HG03354 (cell line): ENCODE results near the gene MAP4K5.

ENCODE experiments used
- ATAC-seq: cut with Tn5 transposase; IDR thresholded peaks from one replicate; pipeline ENCODE4 v1.9.1; 2021; ENCODE audit warnings: mild to moderate bottlenecking; ENCODE audit not compliant: unreplicated experiment, poor library complexity, severe bottlenecking

Gene MAP4K5

DNA sequence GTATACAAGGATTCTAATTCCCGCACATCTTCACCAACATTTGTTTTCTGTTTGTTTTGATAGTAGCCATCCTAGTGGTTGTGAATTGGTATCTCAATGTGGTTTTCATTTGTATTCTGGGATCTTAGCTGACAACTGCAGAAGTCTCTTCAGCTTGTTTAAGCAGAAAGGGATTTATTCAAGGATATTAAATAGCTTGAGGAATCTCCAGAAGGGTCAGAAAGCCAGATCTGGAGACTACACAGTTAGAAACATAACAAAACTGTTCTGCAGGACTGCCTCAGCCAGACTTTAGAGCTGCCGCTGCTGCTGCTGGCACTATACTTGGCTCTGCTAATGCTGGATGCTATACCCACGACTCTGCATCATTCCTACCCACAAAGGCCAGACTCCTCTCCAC, 122.3 kb downstream of the MAP4K5 start:
- no peak for ATAC-seq

GRCh38 chr14:50407111-50407812, 125.1 kb downstream of the MAP4K5 start:
- no peak for ATAC-seq

- ATAC-seq, result peak; percentile 58
Measured at GRCh38 chr14:50403419-50403818, 128.9 kb downstream of the MAP4K5 start.

DNA sequence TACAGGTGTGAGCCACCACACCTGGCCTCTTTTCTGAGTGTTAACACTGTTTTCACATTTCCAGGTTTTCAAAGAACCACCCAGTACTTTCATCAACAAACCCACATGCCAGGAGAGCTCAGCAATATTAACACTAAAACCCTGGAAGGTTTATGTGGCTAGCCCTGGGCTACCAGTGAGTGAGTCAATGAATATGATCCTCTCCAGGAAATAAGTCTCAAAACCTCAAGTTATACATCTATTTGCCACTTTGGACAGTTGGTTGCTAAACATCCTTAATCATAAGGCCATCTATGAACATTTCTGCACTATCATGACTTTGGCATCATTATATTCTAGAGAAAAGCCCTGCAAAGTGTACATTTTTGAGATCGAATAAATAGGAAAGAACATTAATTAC, 129.4 kb downstream of the MAP4K5 start:
- no peak for ATAC-seq

GRCh38 chr14:50400461-50400860, 131.9 kb downstream of the MAP4K5 start:
- ATAC-seq, result no peak

DNA sequence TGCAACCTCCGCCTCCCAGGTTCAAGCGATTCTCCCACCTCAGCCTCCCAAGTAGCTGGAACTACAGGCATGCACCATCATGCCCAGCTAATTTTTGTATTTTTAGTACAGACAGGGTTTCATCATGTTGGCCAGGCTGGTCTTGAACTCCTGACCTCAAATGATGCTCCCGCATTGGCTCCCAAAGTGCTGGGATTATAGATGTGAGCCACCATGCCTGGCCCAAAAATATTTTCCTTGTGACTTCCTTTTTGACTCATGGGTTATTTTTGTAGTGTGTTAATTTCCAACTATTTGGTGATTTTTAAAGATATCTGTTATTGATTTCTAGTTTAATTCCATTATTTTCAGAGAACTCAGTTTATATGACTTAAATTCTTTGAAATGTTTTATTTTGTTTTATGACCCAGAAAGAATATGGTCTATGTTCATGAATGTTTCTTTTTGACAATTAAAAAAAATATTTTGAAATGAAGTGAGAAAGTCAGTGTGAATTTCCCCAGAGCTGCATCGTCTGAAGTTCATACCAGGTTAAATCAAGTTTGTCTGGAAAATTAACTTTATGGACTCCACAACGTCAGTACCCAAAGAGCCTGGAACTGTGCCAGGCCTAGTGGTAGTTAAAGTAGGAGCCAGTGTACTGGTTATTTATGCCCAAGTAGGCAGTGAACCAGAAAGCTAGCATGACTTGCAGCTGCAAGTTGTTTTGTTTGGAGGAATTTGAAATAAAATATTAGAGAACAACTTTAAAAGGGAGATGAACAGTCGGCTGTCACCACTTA, 132.9 kb downstream of the MAP4K5 start:
- ATAC-seq, result no peak

- ATAC-seq, result no peak
Measured at GRCh38 chr14:50398189-50398580, 134.2 kb downstream of the MAP4K5 start.

DNA sequence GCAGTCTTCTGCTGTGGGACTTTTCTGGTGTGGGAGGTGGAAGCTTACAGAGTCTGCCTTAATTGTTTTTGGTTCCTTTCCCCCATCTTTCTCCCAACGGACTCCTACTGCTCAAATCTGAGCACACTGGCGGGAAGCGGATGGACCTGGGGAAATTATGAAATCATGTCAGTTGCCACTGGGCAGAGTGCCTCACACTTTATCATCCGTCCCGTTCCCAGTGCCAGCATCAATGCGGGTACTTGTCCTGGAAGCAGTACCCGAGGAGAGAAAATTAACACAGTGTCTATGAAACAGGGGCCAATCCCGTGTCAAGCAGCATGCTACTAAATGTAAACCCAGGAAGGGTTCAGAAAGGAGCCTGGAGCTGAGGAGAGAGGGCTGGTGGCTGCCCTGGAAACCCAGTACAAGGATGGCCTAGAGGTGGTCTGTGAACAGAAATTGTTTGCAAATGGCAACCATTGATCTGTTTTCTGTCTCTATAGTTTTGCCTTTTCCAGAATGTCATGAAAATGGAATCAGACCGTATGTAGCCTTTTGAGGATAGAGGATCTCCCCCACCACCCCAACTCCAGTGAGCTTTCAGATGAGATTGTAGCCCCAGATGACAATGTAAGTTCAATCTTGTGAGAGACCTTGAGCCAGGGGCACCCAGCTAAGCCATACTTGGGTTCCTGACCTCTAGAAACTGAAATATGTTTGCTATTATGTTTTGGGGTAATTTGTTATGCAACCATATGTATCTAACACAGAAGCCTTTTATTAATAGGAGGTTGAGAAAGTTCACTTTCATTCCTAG, 134.8 kb downstream of the MAP4K5 start:
- no peak for ATAC-seq

DNA sequence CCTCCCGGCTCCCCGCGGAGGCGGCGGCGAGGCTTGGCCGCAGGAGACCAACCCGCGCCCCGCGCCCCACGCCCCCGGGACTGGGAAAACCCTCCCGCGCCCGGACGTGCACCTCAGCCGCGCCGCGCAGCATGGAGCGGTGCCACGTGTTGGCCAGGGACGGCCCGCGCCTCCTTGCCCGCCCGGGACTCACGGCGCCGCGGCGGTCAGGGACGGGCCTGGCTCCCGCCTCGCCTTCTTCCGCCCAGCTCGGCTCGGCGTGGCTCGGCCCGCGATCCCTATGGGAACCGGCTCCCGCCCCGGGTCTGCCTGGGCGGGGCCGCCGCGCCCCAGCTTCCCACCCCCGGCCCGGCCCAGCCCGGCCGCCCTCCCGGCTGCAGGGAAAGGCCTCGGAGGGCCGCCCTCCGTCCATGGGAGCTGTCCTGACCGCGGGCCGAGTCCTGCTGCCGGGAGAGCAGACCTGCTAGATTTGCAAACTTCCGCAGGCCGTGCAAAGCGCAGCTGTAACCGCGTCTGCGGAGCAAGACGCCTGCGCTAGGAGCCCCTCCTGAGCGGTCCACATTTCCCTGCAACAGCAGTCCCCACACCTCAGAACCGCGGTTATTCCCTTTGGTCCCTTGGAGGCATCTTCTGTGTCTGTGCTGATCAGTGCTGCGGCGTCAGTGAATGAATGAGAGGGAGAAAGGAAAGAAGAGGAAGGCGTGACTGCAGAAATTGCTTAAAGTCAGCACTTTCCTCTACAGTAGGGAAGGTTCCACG, 135.6 kb downstream of the MAP4K5 start, which contains the start of gene CDKL1:
CDKL1 (minus strand) TSS at position 251 of the 759 bp plus-strand sequence. CDS start 1,013 bp downstream, outside the sequence.
- ATAC-seq, result peak; percentile 59

DNA sequence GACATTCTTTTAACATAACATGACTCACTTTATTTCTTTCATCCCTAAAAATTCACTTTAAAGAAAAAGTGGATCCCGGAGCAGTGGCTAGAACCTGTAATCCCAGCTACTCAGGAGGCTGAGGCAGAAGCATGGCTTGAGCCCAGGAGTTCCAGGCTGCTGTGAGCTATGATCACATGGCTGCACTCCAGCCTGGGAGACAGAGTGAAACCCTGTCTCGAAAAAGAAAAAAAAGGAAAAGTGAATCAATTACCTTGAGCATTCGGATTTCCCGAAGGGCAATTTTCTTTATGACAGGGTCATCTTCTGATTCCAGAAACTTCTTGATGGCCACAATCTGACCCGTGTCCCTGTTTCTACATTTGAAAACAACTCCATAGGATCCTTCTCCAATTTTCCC, 136.9 kb downstream of the MAP4K5 start:
- no peak for ATAC-seq

- ATAC-seq, result no peak
Measured at GRCh38 chr14:50394713-50395112, 137.7 kb downstream of the MAP4K5 start.

- no peak for ATAC-seq
Measured at GRCh38 chr14:50389668-50390441, 142.5 kb downstream of the MAP4K5 start.

- no peak for ATAC-seq
Measured at GRCh38 chr14:50388256-50388931, 144.0 kb downstream of the MAP4K5 start.

DNA sequence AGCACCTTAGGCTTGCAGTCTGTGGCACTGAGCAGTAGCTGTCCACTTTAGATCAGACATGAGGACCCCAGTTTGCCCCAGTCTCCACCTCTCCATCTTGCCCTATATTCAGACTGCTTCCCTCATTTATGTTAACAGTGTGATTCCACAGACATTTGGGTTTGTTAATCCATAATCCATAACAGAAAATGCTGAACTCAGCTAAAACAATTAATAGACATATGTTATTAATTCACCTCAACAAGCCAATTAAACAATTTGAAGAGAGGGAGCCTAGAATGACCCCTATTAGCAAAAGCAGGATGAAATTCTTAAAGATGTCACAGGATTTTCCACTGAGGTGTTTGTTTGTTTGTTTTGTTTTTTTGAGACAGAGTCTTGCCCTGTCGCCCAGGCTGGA, 144.8 kb downstream of the MAP4K5 start:
- ATAC-seq, result no peak

DNA sequence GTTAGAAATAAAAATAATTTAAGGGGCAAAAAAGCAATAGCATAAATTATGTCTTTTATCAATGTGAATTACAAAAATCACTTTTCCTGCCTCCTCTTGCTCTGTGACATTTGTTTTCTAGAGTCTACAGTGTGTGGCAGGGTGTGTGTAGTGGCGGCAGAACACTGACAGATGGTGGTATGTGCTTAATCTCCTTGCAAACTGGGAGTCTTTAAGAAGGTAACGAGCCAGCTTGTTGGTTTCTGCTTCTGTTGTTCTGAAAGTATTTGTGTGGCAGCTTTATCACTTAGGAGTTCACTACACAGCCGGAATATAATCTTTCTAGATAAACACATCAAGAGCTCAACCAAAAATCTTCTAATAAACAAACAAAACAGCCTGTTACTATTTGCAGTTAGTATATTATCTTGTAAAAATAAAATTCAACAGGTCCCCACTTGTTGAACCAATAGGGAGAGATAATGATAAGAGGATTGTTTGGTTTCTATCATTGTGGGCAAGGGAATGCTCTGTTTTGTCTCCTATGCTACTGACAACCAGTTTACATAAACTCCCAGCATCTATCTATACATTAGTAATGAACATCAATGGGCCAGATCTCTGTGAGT, 148.6 kb downstream of the MAP4K5 start:
- ATAC-seq, result no peak

GRCh38 chr14:50381823-50382287, 150.5 kb downstream of the MAP4K5 start:
- ATAC-seq, result no peak

DNA sequence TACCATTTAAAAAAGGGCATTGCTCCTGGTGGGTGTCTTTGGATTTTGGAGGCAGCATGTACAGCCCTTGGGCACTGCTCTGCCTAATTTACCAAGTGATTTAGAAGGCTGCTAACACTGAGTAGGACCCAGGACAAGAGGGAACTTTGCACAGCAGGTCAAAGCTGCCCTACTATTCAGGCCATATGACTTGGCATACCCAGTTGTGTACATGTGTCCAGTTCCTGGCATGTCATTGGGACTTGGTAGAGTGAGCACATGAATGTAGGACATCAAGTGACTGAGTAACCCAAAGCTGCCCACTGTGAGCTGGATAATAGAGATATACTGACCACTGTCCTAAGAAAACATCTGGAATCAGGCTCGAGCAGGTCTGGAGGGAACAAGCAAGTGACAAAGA, 151.4 kb downstream of the MAP4K5 start:
- ATAC-seq, result no peak

GRCh38 chr14:50380455-50380854, 151.9 kb downstream of the MAP4K5 start:
- no peak for ATAC-seq
